Measurements from ENCODE around the gene OASL.
"Not testable (repeated sequence)": the region's sequence is repeated elsewhere in the genome, so short reads cannot be mapped to it uniquely, and the experiment has no call there.

- TF ChIP-seq, protein P1, sequence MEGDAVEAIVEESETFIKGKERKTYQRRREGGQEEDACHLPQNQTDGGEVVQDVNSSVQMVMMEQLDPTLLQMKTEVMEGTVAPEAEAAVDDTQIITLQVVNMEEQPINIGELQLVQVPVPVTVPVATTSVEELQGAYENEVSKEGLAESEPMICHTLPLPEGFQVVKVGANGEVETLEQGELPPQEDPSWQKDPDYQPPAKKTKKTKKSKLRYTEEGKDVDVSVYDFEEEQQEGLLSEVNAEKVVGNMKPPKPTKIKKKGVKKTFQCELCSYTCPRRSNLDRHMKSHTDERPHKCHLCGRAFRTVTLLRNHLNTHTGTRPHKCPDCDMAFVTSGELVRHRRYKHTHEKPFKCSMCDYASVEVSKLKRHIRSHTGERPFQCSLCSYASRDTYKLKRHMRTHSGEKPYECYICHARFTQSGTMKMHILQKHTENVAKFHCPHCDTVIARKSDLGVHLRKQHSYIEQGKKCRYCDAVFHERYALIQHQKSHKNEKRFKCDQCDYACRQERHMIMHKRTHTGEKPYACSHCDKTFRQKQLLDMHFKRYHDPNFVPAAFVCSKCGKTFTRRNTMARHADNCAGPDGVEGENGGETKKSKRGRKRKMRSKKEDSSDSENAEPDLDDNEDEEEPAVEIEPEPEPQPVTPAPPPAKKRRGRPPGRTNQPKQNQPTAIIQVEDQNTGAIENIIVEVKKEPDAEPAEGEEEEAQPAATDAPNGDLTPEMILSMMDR (IDR thresholded peaks at IDR 0.05) = not testable (repeated sequence)
- TF ChIP-seq POLR2A (IDR thresholded peaks at IDR 0.05) = not testable (repeated sequence)
These were observed 8.4 kb upstream of the OASL start for GRCh38 chr12:121047400-121047799.

Data from tibial nerve (tissue), 3 donors.